ENCODE results near the gene SERP2.

The SERP2 gene

GRCh38 chr13:44388427-44389059 lies 14.9 kb downstream of the SERP2 start:
- DNase-seq (ENCODE audit: low read depth): no peak

GRCh38 chr13:44389060-44389666 lies 15.5 kb downstream of the SERP2 start:
- no peak for DNase-seq (ENCODE audit: low read depth)

- no peak for DNase-seq (ENCODE audit: low read depth)
Measured at GRCh38 chr13:44389876-44390275, 16.3 kb downstream of the SERP2 start.

- no peak for DNase-seq (ENCODE audit: low read depth)
Measured at GRCh38 chr13:44393391-44393790, 19.8 kb downstream of the SERP2 start.

GRCh38 chr13:44394658-44395057 lies 21.0 kb downstream of the SERP2 start:
- no peak for DNase-seq (ENCODE audit: low read depth)

GRCh38 chr13:44395976-44396694 lies 22.5 kb downstream of the SERP2 start:
- DNase-seq (ENCODE audit: low read depth): no peak

GRCh38 chr13:44396701-44397580 lies 23.3 kb downstream of the SERP2 start:
- no peak for DNase-seq (ENCODE audit: low read depth)

GRCh38 chr13:44397766-44398223 lies 24.2 kb downstream of the SERP2 start:
- DNase-seq (ENCODE audit: low read depth): no peak

GRCh38 chr13:44398606-44399005 lies 25.0 kb downstream of the SERP2 start:
- DNase-seq (ENCODE audit: low read depth): no peak

- no peak for DNase-seq (ENCODE audit: low read depth)
Measured at GRCh38 chr13:44399074-44399473, 25.4 kb downstream of the SERP2 start.

- DNase-seq (ENCODE audit: low read depth): no peak
Measured at GRCh38 chr13:44400736-44401135, 27.1 kb downstream of the SERP2 start.

- DNase-seq (ENCODE audit: low read depth): no peak
Measured at GRCh38 chr13:44401577-44401976, 28.0 kb downstream of the SERP2 start.

- DNase-seq (ENCODE audit: low read depth): no peak
Measured at GRCh38 chr13:44402899-44403445, 29.3 kb downstream of the SERP2 start.

GRCh38 chr13:44403461-44404056 lies 29.9 kb downstream of the SERP2 start:
- no peak for DNase-seq (ENCODE audit: low read depth)

GRCh38 chr13:44404261-44405132 lies 30.9 kb downstream of the SERP2 start:
- no peak for DNase-seq (ENCODE audit: low read depth)

- DNase-seq (ENCODE audit: low read depth): no peak
Measured at GRCh38 chr13:44406617-44407016, 33.0 kb downstream of the SERP2 start.

- no peak for DNase-seq (ENCODE audit: low read depth)
Measured at GRCh38 chr13:44407379-44407778, 33.8 kb downstream of the SERP2 start.

- no peak for DNase-seq (ENCODE audit: low read depth)
Measured at GRCh38 chr13:44407891-44408290, 34.3 kb downstream of the SERP2 start.

- DNase-seq (ENCODE audit: low read depth): no peak
Measured at GRCh38 chr13:44409595-44409994, 36.0 kb downstream of the SERP2 start.

GRCh38 chr13:44410328-44410859 lies 36.8 kb downstream of the SERP2 start:
- DNase-seq (ENCODE audit: low read depth): no peak

All from stimulated activated CD8-positive, alpha-beta memory T cell treated with anti-CD3 and anti-CD28 coated beads, Interleukin-15, amount 100 ng/mL, for 24 hours (primary cell).